Ishikawa (cell line): ENCODE data around the gene CCT5.

Source experiments
- CEBPB ChIP-seq: IDR thresholded peaks from 2 replicates; pipeline ENCODE4 v1.6.1; 2012
- CREB1 ChIP-seq: IDR thresholded peaks from 2 replicates; pipeline ENCODE4 v1.6.1; 2012; ENCODE audit warnings: low read depth
- EGR1 ChIP-seq: IDR thresholded peaks from 2 replicates; pipeline ENCODE4 v1.6.1; 2012
- EP300 ChIP-seq: IDR thresholded peaks from 2 replicates; pipeline ENCODE4 v1.6.1; 2012; ENCODE audit warnings: borderline replicate concordance
- FOXM1 ChIP-seq: IDR thresholded peaks from 2 replicates; pipeline ENCODE4 v1.6.1; 2012; ENCODE audit warnings: low read depth, borderline replicate concordance
- MAX ChIP-seq: IDR thresholded peaks from 2 replicates; pipeline ENCODE4 v1.6.1; 2012
- NFIC ChIP-seq: IDR thresholded peaks from 2 replicates; pipeline ENCODE4 v1.6.1; 2012
- RAD21 ChIP-seq: IDR thresholded peaks from 2 replicates; pipeline ENCODE4 v1.6.1; 2012; ENCODE audit warnings: low read depth
- REST ChIP-seq: IDR thresholded peaks from 2 replicates; pipeline ENCODE4 v1.6.1; 2012; ENCODE audit warnings: low read depth, mild to moderate bottlenecking
- TAF1 ChIP-seq: IDR thresholded peaks from 2 replicates; pipeline ENCODE4 v1.6.1; 2012; ENCODE audit warnings: low read depth, mild to moderate bottlenecking
- TCF12 ChIP-seq: IDR thresholded peaks from 2 replicates; pipeline ENCODE4 v1.6.1; 2012; ENCODE audit warnings: low read depth
- TEAD4 ChIP-seq: IDR thresholded peaks from 2 replicates; pipeline ENCODE4 v1.6.1; 2012
- USF1 ChIP-seq: IDR thresholded peaks from 2 replicates; pipeline ENCODE4 v1.6.1; 2012
- YY1 ChIP-seq: IDR thresholded peaks from 2 replicates; pipeline ENCODE4 v1.6.1; 2012; ENCODE audit warnings: low read depth
- ZBTB7A ChIP-seq: IDR thresholded peaks from 2 replicates; pipeline ENCODE4 v1.6.1; 2012; ENCODE audit warnings: low read depth

Gene CCT5

GRCh38 chr5:10300246-10300645, 50.2 kb downstream of the CCT5 start:
- TF ChIP-seq CEBPB (no peak), ZBTB7A (no peak), EP300 (no peak), YY1 (no peak)

- TF ChIP-seq NFIC (peak; percentile 58), REST (no peak)
These were observed 51.2 kb downstream of the CCT5 start for GRCh38 chr5:10301266-10301665.

GRCh38 chr5:10301842-10302610, 51.9 kb downstream of the CCT5 start:
- peak; percentile 96 for TF ChIP-seq MAX
- no peak for TF ChIP-seq TCF12
- 0 out of 2 replicates have a peak, but pooled peaks have one; percentile 11 for TF ChIP-seq TEAD4
- TF ChIP-seq ZBTB7A = no peak
- TF ChIP-seq REST = no peak
- TF ChIP-seq EGR1 = no peak
- TF ChIP-seq CEBPB = no peak
- TF ChIP-seq NFIC = peak; percentile 78
- TF ChIP-seq YY1 = no peak
- TF ChIP-seq FOXM1 = no peak
- TF ChIP-seq USF1 = peak; percentile 92
- no peak for TF ChIP-seq CREB1
- TF ChIP-seq RAD21 = no peak
- TF ChIP-seq EP300 = no peak
- TF ChIP-seq TAF1 = no peak

GRCh38 chr5:10303201-10303600, 53.1 kb downstream of the CCT5 start:
- TF ChIP-seq EGR1 (no peak), ZBTB7A (no peak)

- TF ChIP-seq MAX = no peak
- TF ChIP-seq USF1 = no peak
- no peak for TF ChIP-seq EGR1
- no peak for TF ChIP-seq NFIC
- no peak for TF ChIP-seq ZBTB7A
- no peak for TF ChIP-seq REST
- no peak for TF ChIP-seq TEAD4
- TF ChIP-seq EP300 = no peak
- TF ChIP-seq YY1 = no peak
- no peak for TF ChIP-seq CREB1
- TF ChIP-seq RAD21 = no peak
These were observed 53.7 kb downstream of the CCT5 start for GRCh38 chr5:10303699-10304170.
